ENCODE measurements around the gene AZIN2. TPM values are rescaled to one million over a fixed set of nuclear protein-coding genes. Genes with fewer than 3 reads are reported as not detected.

AZIN2 gene
- total RNA-seq, 1 experiment from 2014 or later, result 7.3 TPM

DNA sequence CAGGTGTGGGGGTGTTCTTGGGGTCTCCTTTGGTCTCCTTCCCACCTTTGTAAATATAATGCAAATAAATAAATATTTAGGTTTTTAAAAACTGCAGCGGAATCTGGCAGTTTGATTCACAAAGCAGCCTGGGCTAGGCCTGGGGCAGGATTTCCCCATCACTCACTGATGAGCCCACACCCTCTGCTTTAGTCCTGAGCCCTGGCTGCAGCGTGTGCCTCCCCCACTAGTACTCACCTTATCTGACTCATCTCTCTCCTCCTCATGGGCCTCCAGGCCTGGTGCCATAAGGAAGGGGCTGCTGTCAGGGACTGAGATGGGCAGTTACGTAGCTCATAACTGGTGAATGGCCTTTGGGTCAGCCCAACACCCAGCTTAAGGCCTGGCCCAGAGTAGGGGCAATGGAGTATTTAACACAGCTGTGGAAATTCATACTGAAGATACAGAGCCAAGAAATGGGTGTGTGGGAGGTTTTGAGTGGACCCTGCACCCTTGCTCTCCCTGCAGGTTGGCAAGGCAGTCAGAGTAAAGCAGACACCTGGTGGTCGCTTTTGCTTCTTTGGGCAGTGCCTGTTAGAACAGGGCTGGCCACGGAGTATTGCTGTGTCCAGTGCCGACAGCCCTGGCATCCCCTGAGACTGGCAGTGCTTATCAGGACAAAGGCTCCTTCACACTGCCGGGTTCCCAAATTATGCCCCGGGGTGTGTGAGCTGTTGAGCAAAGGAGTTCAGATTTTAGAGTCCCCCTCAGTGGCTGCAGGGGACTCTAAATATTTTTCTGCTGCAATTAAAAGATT, 39.7 kb downstream of the AZIN2 start:
- TF ChIP-seq EZH2 (IDR thresholded peaks at IDR 0.05; ENCODE audit: low read depth) (no peak), CTCF (conservative IDR thresholded peaks at IDR 0.05) (no peak)
- Histone ChIP-seq H3K36me3 (ENCODE audit: low read depth) (no peaks in the 10 kb centered on the region), H3K4me2 (no peak overlapping the region), H4K20me1 (ENCODE audit: insufficient read depth) (no peaks in the 10 kb centered on the region), H3K79me2 (ENCODE audit: low read depth) (peaks cover 3% of the 10 kb centered on the region; the same call in 1 of the 2 replicates), H3K9me3 (ENCODE audit: insufficient read depth, low read depth) (no peaks in the 10 kb centered on the region), H3F3A (ENCODE audit: insufficient read depth, low read depth) (peaks cover 7% of the 10 kb centered on the region; the same call in 1 of the 2 replicates), H3K27ac (no peak overlapping the region), H3K4me1 (replicated peaks; ENCODE audit: insufficient read depth) (0 out of 2 replicates have a peak, but pooled peaks cover 1% of the 10 kb centered on the region), H2AFZ (no peak overlapping the region), H3K4me3 (no peak overlapping the region), H3K27me3 (ENCODE audit: insufficient read depth, low read depth) (no peaks in the 10 kb centered on the region), H3K9me2 (ENCODE audit: insufficient read depth) (no peaks in the 10 kb centered on the region)
- no peak for DNase-seq
- intact Hi-C loops (cut with micrococcal nuclease; ENCODE audit: unreplicated experiment), result no loop called here
- POLR2A ChIA-PET (ENCODE audit: unreplicated experiment), result no interaction called here
- BruUV-seq (replicated peaks), result no TSS peak
- CTCF ChIA-PET, result no interaction called here

GRCh38 chr1:33121728-33122127, 40.8 kb downstream of the AZIN2 start:
- H3K9me3 ChIP-seq (ENCODE audit: insufficient read depth, low read depth), result no peaks in the 10 kb centered on the region
- BruUV-seq (replicated peaks), result no TSS peak
- H3K4me2 ChIP-seq, result no peak overlapping the region
- no peaks in the 10 kb centered on the region for H4K20me1 ChIP-seq (ENCODE audit: insufficient read depth)
- H3K27me3 ChIP-seq (ENCODE audit: insufficient read depth, low read depth), result no peaks in the 10 kb centered on the region
- no peak overlapping the region for H3K4me3 ChIP-seq
- POLR2A ChIA-PET (ENCODE audit: unreplicated experiment), result no interaction called here
- CTCF ChIA-PET, result no interaction called here
- DNase-seq, result no peak
- H3K9me2 ChIP-seq (ENCODE audit: insufficient read depth), result no peaks in the 10 kb centered on the region
- H2AFZ ChIP-seq, result no peak overlapping the region
- no peak for TF ChIP-seq CTCF (conservative IDR thresholded peaks at IDR 0.05)
- no peak for TF ChIP-seq EZH2 (IDR thresholded peaks at IDR 0.05; ENCODE audit: low read depth)
- no peak overlapping the region for H3K27ac ChIP-seq
- H3K36me3 ChIP-seq (ENCODE audit: low read depth), result no peaks in the 10 kb centered on the region
- peaks cover 7% of the 10 kb centered on the region; the same call in 1 of the 2 replicates for H3F3A ChIP-seq (ENCODE audit: insufficient read depth, low read depth)
- peaks cover 14% of the 10 kb centered on the region for H3K79me2 ChIP-seq (ENCODE audit: low read depth)
- intact Hi-C loops (cut with micrococcal nuclease; ENCODE audit: unreplicated experiment), result no loop called here
- H3K4me1 ChIP-seq (replicated peaks; ENCODE audit: insufficient read depth), result peaks cover 10% of the 10 kb centered on the region

GRCh38 chr1:33122483-33123178, 41.7 kb downstream of the AZIN2 start:
- Histone ChIP-seq H3K9me2 (ENCODE audit: insufficient read depth) (no peaks in the 10 kb centered on the region), H3K27ac (no peak overlapping the region), H3K79me2 (ENCODE audit: low read depth) (peaks cover 17% of the 10 kb centered on the region), H3K4me1 (replicated peaks; ENCODE audit: insufficient read depth) (peaks cover 10% of the 10 kb centered on the region), H3K4me2 (no peak overlapping the region), H3K9me3 (ENCODE audit: insufficient read depth, low read depth) (no peaks in the 10 kb centered on the region), H3K36me3 (ENCODE audit: low read depth) (no peaks in the 10 kb centered on the region), H4K20me1 (ENCODE audit: insufficient read depth) (no peaks in the 10 kb centered on the region), H3K27me3 (ENCODE audit: insufficient read depth, low read depth) (no peaks in the 10 kb centered on the region), H3F3A (ENCODE audit: insufficient read depth, low read depth) (peaks cover 9% of the 10 kb centered on the region), H2AFZ (no peak overlapping the region), H3K4me3 (no peak overlapping the region)
- ChIA-PET POLR2A (ENCODE audit: unreplicated experiment) (no interaction called here), CTCF (no interaction called here)
- DNase-seq, result no peak
- no TSS peak for BruUV-seq (replicated peaks)
- TF ChIP-seq CTCF (conservative IDR thresholded peaks at IDR 0.05) (no peak), EZH2 (IDR thresholded peaks at IDR 0.05; ENCODE audit: low read depth) (no peak)
- intact Hi-C loops (cut with micrococcal nuclease; ENCODE audit: unreplicated experiment), result no loop called here

Measured in PC-9 (cell line).